Panc1 (cell line): ENCODE data around the gene MRPS34.

Source experiments
- TCF7L2 ChIP-seq: IDR thresholded peaks from 2 replicates; pipeline ENCODE4 v1.6.1; 2011; ENCODE audit warnings: mild to moderate bottlenecking, low read depth, low read length, inconsistent platforms
- TF ChIP-seq, protein P1 (sequence below): fragments of 450-650 bp; IDR thresholded peaks from 2 replicates; pipeline ENCODE4 v1.5.1; 2017; ENCODE audit warnings: mild to moderate bottlenecking
- TF ChIP-seq, protein P2 (sequence below), 2 experiments: IDR thresholded peaks; 2 replicates each; pipeline ENCODE4 v1.6.1; 2011 to 2012; ENCODE audit warnings: low read depth in 2 of 2, control low read depth in 1 of 2, low read length in 1 of 2, mild to moderate bottlenecking in 1 of 2, moderate library complexity in 1 of 2; ENCODE audit not compliant: insufficient read depth in 1 of 2

DNA sequence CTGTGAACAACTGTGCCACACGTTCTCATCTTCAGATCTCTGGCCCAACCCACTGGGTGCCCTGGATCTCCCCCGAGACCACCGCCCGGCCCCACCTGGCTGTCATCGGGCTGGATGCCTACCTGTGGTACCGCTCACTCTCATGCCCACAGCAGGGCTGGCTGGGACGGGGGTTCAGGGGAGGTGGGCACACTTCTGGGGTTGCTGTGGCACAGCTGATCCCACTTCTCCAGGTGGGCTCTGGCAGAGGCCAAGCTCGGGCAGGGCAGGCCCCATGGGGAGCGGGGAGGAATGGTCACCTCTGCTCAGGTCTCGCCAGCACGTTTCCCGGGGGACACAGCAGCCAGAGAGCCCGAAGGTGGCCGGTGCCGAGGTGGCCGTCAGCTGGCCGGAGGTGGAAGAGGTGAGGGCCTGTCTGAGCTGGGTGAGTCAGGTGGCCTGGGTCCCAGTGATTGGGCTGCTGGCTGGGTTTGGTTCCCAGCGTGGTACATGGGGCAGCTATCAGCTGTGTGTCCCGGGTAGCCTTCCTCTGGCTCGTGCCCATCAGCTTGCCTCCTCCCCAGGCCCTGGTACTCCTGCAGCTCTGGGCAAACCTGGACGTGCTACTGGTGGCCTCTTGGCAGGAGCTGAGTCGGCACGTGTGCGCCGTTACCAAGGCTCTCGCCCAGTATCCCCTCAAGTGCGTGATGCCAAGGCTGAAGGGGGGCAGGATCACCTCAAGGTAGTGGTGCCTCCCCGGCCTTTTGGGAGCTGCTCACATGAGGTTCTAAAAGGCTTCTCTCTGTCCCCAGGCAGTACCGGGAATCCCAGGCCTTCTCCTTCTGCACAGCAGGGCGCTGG is 2.3 kb upstream of the MRPS34 start:
- TF ChIP-seq, protein P1, sequence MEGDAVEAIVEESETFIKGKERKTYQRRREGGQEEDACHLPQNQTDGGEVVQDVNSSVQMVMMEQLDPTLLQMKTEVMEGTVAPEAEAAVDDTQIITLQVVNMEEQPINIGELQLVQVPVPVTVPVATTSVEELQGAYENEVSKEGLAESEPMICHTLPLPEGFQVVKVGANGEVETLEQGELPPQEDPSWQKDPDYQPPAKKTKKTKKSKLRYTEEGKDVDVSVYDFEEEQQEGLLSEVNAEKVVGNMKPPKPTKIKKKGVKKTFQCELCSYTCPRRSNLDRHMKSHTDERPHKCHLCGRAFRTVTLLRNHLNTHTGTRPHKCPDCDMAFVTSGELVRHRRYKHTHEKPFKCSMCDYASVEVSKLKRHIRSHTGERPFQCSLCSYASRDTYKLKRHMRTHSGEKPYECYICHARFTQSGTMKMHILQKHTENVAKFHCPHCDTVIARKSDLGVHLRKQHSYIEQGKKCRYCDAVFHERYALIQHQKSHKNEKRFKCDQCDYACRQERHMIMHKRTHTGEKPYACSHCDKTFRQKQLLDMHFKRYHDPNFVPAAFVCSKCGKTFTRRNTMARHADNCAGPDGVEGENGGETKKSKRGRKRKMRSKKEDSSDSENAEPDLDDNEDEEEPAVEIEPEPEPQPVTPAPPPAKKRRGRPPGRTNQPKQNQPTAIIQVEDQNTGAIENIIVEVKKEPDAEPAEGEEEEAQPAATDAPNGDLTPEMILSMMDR, result no peak
- TF ChIP-seq, protein P2, sequence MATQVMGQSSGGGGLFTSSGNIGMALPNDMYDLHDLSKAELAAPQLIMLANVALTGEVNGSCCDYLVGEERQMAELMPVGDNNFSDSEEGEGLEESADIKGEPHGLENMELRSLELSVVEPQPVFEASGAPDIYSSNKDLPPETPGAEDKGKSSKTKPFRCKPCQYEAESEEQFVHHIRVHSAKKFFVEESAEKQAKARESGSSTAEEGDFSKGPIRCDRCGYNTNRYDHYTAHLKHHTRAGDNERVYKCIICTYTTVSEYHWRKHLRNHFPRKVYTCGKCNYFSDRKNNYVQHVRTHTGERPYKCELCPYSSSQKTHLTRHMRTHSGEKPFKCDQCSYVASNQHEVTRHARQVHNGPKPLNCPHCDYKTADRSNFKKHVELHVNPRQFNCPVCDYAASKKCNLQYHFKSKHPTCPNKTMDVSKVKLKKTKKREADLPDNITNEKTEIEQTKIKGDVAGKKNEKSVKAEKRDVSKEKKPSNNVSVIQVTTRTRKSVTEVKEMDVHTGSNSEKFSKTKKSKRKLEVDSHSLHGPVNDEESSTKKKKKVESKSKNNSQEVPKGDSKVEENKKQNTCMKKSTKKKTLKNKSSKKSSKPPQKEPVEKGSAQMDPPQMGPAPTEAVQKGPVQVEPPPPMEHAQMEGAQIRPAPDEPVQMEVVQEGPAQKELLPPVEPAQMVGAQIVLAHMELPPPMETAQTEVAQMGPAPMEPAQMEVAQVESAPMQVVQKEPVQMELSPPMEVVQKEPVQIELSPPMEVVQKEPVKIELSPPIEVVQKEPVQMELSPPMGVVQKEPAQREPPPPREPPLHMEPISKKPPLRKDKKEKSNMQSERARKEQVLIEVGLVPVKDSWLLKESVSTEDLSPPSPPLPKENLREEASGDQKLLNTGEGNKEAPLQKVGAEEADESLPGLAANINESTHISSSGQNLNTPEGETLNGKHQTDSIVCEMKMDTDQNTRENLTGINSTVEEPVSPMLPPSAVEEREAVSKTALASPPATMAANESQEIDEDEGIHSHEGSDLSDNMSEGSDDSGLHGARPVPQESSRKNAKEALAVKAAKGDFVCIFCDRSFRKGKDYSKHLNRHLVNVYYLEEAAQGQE (IDR thresholded peaks at IDR 0.05; ENCODE audit: insufficient read depth in 1 of 2, low read depth in 2 of 2, low read length in 1 of 2), result no peak
- TF ChIP-seq TCF7L2, result no peak
